ENCODE results near the gene TOX2. TPM values are rescaled to one million over a fixed set of nuclear protein-coding genes. Genes with fewer than 3 reads are reported as not detected.

TOX2 gene
- total and polyA plus RNA-seq, 2 of the 8 experiments (the other 6 are each of a cell fraction or from before 2014, with no cell fraction given) = 1.8 to 3.4 TPM

DNA sequence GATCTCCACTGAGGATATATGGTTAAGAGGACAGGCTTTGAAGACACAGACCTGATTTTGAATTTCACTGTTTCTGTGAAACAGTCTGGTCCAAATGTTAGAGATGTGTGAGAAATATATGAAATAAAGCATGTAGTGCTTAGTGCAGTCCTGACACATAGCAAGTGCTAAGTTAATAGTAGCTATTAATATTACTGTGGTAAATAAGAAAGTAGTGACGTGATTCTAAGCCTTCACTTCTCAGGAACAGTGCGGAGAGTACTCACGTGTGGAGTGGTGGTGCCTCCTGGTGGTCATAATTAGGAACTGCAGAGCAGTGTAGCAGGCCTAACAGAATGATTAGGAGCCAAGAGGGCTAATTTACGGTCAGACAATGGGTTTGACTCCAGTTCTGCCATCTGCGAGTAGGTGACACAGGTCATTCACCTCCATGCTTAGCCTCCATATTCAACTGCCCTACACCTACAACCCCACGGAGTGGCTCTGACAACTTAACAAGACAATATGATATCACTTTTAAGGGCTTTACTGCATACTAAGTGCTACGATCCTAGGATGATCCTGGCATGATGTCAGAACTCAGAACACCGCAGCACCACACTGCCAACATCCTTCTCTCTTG lies 166.1 kb downstream of the TOX2 start:
- Histone ChIP-seq H3K4ac (replicated peaks; ENCODE audit: insufficient read length, low read depth, low read length) (no peak overlapping the region), H3K36me3 (ENCODE audit: control insufficient read depth in 2 of 4, insufficient read depth in 4 of 4, low read length in 3 of 4) (no peaks in the 10 kb centered on the region), H2BK5ac (ENCODE audit: low read depth, low read length) (no peak overlapping the region), H3K4me1 (replicated peaks in 1 of 4; ENCODE audit: control insufficient read depth in 3 of 4, insufficient read depth in 4 of 4, low read length in 3 of 4) (no peaks in the 10 kb centered on the region), H3K4me3 (ENCODE audit: extremely low read depth in 1 of 4, insufficient read depth in 2 of 4, low read depth in 3 of 4, low read length in 4 of 4) (no peak overlapping the region), H4K5ac (ENCODE audit: insufficient read length, low read depth, low read length) (no peak overlapping the region), H3K9me3 (ENCODE audit: insufficient read depth in 2 of 2, low read depth in 1 of 2, low read length in 1 of 2) (no peaks in the 10 kb centered on the region), H2BK20ac (ENCODE audit: low read length) (no peak overlapping the region), H3K23me2 (ENCODE audit: low read depth, low read length) (no peaks in the 10 kb centered on the region), H3K9ac (replicated peaks in 1 of 4; ENCODE audit: extremely low read depth in 1 of 4, low read depth in 3 of 4, low read length in 3 of 4) (no peak overlapping the region), H3K4me2 (ENCODE audit: insufficient read depth in 1 of 2, low read depth in 2 of 2, low read length in 2 of 2) (no peak overlapping the region), H3K27me3 (replicated peaks in 1 of 4; ENCODE audit: control insufficient read depth in 3 of 4, extremely low read depth in 1 of 4, insufficient read depth in 3 of 4, low read length in 3 of 4) (no peaks in the 10 kb centered on the region), H3K18ac (ENCODE audit: extremely low read depth, low read length) (no peak overlapping the region), H3K79me2 (ENCODE audit: control insufficient read depth in 1 of 2, insufficient read depth in 2 of 2, low read length in 2 of 2) (no peaks in the 10 kb centered on the region), H3K14ac (ENCODE audit: insufficient read length) (no peak overlapping the region), H3K27ac (ENCODE audit: low read depth, low read length) (no peak overlapping the region), H3K79me1 (ENCODE audit: low read depth, low read length) (no peaks in the 10 kb centered on the region), H3K56ac (replicated peaks; ENCODE audit: insufficient read length, low read depth, low read length) (no peak overlapping the region), H2BK120ac (replicated peaks; ENCODE audit: low read depth, low read length) (no peak overlapping the region), H3K23ac (ENCODE audit: insufficient read length) (no peak overlapping the region), H4K91ac (replicated peaks; ENCODE audit: insufficient read length, low read length) (no peak overlapping the region), H2BK15ac (ENCODE audit: low read length) (0 out of 2 replicates have a peak overlapping the region, but pooled peaks have one; percentile 23), H2BK12ac (ENCODE audit: low read depth, low read length) (no peak overlapping the region), H4K8ac (ENCODE audit: extremely low read depth, insufficient read depth, low read length) (no peak overlapping the region), H2AK5ac (ENCODE audit: low read depth, low read length) (no peak overlapping the region), H4K20me1 (replicated peaks in 1 of 2; ENCODE audit: control insufficient read depth in 1 of 2, insufficient read depth in 2 of 2, low read length in 2 of 2) (no peaks in the 10 kb centered on the region), H2AFZ (ENCODE audit: low read length) (0 out of 2 replicates have a peak overlapping the region, but pooled peaks have one; percentile 63)
- CTCF ChIA-PET (ENCODE audit: partially characterized antibody) = interaction anchor here (0.6 to 8.1 kb wide), 31 partner anchors 9 to 626 kb away, joined by 3 to 98 read pairs (median 3); no protein-coding TSS in a partner anchor
- POLR2A ChIA-PET (ENCODE audit: partially characterized antibody) = interaction anchor here (1.1 kb wide), 1 partner anchor 370 kb away, joined by 3 read pairs; no protein-coding TSS in a partner anchor
- peak; percentile 25 to 78 for DNase-seq (ENCODE audit: low read depth in 1 of 2, low spot score in 2 of 2)
- TF ChIP-seq RAD21 (IDR thresholded peaks at IDR 0.05 in 1 of 2, conservative IDR thresholded peaks at IDR 0.05 in 1 of 2; ENCODE audit: low read depth in 2 of 2, low read length in 2 of 2) (peak; percentile 98 to 99), JUND (IDR thresholded peaks at IDR 0.05; ENCODE audit: low read length) (no peak), CBX5 (IDR thresholded peaks at IDR 0.05; ENCODE audit: low read depth, low read length) (no peak)
- TF ChIP-seq, protein P1, sequence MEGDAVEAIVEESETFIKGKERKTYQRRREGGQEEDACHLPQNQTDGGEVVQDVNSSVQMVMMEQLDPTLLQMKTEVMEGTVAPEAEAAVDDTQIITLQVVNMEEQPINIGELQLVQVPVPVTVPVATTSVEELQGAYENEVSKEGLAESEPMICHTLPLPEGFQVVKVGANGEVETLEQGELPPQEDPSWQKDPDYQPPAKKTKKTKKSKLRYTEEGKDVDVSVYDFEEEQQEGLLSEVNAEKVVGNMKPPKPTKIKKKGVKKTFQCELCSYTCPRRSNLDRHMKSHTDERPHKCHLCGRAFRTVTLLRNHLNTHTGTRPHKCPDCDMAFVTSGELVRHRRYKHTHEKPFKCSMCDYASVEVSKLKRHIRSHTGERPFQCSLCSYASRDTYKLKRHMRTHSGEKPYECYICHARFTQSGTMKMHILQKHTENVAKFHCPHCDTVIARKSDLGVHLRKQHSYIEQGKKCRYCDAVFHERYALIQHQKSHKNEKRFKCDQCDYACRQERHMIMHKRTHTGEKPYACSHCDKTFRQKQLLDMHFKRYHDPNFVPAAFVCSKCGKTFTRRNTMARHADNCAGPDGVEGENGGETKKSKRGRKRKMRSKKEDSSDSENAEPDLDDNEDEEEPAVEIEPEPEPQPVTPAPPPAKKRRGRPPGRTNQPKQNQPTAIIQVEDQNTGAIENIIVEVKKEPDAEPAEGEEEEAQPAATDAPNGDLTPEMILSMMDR (IDR thresholded peaks at IDR 0.05; ENCODE audit: control extremely low read depth in 1 of 3, insufficient read depth in 1 of 3, low read depth in 1 of 3, low read length in 3 of 3) = peak; percentile 78 to 98 (median 92)
- WGBS, 2 experiments (ENCODE audit: extremely low coverage in 1 of 2, insufficient coverage in 1 of 2, insufficient read length in 1 of 2, insufficient replicate concordance in 2 of 2, low coverage in 1 of 2, low lambda C conversion rate in 2 of 2, missing lambda C conversion rate in 1 of 2) = 51% methylated on average over 8 of the region's 8 CpGs; no CpG with 5 or more reads in 1 of the 2 experiments
- no peak for FAIRE-seq

Measured in H1 (cell line).